Hepatic stellate cell (primary cell): Measurements from ENCODE around the gene PMF1.
A peak's percentile ranks its signal among the peaks of the same experiment; 100 is the strongest.
"Not testable (repeated sequence)": the region's sequence is repeated elsewhere in the genome, so short reads cannot be mapped to it uniquely, and the experiment has no call there.

Experiments used
- DNase-seq: peaks from one replicate; pipeline ENCODE4 v3.0.0; 2011; ENCODE audit warnings: low spot score

The PMF1 gene, protein sequence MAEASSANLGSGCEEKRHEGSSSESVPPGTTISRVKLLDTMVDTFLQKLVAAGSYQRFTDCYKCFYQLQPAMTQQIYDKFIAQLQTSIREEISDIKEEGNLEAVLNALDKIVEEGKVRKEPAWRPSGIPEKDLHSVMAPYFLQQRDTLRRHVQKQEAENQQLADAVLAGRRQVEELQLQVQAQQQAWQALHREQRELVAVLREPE

DNA sequence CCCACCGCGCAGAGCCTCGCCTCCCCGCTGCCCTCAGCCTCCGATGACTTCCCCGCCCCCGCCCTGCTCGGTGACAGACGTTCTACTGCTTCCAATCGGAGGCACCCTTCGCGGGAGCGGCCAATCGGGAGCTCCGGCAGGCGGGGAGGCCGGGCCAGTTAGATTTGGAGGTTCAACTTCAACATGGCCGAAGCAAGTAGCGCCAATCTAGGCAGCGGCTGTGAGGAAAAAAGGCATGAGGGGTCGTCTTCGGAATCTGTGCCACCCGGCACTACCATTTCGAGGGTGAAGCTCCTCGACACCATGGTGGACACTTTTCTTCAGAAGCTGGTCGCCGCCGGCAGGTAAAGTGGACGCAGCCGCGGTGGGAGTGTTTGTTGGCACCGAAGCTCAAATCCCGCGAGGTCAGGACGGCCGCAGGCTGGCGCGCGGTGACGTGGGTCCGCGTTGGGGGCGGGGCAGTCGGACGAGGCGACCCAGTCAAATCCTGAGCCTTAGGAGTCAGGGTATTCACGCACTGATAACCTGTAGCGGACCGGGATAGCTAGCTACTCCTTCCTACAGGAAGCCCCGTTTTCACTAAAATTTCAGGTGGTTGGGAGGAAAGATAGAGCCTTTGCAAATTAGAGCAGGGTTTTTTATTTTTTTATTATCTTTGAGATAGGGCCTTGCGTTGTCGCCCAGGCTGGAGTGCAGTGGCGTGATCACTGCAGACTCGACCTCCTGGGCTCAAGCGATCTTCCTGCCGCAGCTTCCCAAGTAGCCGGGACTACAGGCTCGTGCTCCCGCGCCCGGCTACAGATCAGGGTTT, at the start of gene PMF1:
PMF1 (plus strand) TSS at position 175 of the 811 bp plus-strand sequence; CDS start at position 184, 9 bp downstream.
- peak; percentile 100 for DNase-seq

DNA sequence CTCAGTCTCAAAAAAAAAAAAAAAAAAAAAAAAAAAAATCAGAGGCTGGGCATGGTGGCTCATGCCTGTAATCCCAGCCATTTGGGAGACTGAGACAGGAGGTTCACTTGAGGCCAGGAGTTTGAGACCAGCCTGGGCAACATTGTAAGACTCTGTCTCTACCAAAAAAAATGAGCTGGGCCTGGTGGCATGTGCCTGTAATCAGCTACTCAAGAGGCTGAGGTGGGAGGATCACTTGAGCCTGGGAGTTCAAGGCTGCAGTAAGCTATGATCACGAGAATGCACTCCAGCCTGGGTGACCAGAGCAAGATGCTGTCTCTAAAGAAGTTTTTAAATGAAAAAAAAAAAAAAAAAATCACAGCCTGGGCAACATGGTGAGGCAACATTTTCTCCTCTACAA, 49.1 kb upstream of the PMF1 start:
- DNase-seq = no peak

DNA sequence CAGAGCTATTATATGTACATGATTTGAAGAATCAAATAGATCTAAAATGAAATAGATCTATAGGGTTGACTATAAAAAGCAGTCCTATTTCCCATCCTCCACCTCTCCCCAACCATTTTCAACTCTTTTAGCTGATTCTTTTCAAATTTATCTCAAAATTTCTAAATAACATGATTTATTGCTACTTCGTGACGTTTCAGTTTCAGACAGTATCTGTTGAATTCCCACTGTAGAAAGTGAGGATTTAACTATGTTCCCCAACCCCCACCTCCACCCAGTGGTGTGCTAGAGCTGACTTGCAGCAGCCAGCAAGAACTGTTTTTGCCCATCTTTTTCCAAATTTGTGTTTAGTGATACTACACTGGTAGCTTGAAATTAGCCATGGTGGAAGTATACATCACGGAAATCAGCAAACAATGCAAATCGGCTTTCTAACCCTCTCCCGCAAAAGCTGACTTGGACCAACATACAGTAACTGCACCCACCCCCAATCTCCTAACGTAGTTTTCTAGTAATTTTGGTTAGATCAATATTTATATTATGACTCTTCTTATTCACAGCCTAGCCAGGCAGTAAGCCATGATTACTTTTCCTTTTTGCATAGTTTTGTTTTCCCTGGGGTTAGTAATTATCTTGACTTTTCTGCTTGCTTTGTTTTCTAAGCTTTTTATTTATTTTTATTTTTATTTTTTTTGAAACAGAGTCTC, 48.5 kb upstream of the PMF1 start:
- no peak for DNase-seq

DNA sequence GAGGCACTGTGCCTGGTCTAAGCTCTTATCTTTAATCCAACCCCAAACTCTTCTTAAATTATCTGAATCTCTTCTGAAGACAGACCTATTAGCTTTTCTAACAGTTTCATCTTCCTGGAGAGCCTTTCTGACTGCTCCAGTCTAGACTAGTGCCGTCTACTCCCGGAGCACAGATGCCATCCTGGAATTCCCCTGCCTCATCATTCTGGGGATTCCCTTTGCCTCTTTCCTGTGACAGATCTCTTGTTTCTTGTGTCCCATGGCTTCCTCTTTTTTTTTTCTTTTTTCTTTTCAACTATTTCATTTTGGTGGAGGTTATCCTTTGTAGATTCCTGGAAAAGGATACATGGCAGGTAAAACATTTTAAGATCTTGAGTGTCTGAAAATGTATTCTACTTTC, 47.7 kb upstream of the PMF1 start:
- DNase-seq = no peak

DNA sequence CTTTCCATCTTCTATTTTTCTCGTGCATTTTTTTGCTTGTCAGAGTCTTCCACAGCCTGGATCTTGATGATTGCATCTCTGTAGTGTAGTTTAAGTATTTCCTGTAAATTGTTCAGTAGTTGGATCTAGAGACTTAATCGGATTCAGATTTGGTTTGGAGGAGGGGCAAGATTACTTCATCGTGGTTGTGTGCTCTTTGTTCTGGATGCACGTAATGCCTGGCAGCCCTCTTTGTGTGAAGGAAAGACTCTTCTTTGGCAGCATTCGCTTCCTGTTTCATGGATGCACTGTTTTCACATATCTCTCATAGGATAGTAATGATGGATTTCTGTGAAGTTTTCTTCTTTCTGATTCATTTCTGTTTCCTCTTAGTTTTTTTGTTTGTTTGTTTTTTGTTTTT, 45.3 kb upstream of the PMF1 start:
- no peak for DNase-seq

DNA sequence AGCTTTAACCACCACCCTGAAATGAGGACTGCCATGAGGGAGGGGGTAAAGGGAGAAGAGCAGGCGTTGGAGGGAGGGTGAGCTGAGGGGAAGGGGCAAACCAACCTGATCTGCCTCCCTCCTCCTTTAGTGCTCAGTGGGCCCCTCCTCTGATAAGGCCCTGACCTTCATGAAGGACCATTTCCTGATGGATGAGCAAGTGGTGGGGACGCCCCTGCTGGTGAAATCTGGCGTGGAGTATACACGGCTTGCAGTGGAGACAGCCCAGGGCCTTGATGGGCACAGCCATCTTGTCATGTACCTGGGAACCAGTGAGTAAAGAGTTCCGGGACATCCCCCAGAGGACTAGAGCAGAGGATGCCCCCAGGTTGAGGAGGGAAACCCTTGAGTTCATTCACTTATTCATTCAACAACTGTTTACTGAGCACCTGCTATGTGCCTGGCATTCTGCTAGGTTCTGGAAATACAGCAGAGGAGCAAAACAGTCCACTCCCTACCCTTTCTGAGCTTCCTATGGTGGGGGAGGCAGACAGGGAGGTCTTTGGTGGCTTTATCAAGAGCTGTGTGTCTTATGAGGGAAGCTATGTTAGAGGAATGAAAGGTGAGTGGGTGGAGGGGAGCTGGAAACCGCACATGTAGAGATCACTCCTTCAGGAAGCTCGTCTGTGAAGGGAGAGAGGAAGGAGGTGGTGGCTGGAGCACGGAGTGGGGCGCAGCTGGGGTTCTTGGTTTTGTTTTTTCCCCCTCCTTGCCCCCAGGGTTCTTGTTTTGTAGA, 39.9 kb upstream of the PMF1 start:
- no peak for DNase-seq

DNA sequence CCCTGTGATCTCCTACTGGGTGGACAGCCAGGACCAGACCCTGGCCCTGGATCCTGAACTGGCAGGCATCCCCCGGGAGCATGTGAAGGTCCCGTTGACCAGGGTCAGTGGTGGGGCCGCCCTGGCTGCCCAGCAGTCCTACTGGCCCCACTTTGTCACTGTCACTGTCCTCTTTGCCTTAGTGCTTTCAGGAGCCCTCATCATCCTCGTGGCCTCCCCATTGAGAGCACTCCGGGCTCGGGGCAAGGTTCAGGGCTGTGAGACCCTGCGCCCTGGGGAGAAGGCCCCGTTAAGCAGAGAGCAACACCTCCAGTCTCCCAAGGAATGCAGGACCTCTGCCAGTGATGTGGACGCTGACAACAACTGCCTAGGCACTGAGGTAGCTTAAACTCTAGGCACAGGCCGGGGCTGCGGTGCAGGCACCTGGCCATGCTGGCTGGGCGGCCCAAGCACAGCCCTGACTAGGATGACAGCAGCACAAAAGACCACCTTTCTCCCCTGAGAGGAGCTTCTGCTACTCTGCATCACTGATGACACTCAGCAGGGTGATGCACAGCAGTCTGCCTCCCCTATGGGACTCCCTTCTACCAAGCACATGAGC, 36.1 kb upstream of the PMF1 start:
- DNase-seq = no peak

DNA sequence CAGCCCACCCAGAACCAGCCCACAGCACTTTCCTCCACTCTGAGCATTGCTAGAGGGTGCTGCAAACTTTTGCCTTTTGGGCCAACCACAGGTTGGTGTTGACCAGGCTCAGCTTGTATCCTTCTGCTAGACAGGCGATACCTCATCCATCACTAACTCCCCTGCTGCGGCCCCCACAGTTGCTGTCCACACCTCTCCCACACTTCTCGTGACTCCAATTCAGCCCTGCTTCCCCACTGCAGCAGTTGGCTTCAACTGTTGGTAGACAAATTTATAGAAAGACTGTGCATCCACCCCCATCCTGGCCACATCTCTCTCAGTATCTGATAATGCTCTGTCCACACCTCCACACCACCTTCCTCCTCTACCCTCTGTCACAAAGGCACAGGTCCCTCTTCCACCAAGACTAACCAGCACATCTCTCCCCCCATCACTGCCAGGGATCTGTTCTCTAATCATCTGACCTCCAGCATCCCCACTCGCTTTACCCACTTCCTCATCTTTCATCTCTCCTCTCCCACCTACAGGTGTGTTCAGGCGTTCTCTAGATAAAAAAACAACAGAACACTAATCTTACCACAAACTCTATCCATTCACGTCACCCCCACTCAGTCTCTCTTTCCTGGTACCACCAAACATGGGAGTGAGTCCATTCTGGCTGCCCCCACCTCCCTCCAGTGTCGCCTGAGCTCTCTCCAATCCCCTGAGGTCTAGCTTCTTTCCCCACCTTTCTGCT, 34.7 kb upstream of the PMF1 start:
- no peak for DNase-seq

DNA sequence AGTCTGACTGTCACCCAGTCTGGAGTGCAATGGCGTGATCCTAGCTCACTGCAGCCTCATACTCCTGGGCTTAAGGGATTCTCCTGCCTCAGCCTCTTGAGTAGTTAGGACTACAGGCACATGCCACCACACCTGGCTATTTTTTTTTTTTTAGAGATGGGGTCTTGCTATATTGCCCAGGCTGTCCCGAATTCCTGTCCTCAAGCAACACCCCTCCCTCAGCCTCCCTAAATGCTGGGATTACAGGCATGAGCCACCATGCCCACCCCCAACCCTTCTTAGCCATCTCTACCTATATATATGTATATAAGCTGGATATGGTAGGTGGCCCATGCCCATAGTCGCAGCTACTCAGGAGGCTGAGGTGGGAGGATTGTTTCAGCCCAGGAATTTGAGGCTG, 32.3 kb upstream of the PMF1 start:
- DNase-seq = no peak

DNA sequence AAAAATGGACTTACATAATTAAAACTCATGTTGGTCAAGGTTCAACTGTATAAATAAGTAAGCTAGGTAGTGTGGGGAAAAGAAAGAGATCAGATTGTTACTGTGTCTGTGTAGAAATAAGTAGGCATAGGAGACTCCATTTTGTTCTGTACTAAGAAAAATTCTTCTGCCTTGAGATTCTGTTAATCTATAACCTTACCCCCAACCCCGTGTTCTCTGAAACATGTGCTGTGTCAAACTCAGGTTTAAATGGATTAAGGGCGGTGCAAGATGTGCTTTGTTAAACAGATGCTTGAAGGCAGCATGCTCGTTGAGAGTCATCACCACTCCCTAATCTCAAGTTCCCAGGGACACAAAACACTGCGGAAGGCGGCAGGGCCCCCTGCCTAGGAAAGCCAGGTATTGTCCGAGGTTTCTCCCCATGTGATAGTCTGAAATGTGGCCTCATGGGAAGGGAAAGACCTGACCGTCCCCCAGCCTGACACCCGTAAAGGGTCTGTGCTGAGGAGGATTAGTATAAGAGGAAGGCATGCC, 31.3 kb upstream of the PMF1 start:
- DNase-seq = not testable (repeated sequence)

DNA sequence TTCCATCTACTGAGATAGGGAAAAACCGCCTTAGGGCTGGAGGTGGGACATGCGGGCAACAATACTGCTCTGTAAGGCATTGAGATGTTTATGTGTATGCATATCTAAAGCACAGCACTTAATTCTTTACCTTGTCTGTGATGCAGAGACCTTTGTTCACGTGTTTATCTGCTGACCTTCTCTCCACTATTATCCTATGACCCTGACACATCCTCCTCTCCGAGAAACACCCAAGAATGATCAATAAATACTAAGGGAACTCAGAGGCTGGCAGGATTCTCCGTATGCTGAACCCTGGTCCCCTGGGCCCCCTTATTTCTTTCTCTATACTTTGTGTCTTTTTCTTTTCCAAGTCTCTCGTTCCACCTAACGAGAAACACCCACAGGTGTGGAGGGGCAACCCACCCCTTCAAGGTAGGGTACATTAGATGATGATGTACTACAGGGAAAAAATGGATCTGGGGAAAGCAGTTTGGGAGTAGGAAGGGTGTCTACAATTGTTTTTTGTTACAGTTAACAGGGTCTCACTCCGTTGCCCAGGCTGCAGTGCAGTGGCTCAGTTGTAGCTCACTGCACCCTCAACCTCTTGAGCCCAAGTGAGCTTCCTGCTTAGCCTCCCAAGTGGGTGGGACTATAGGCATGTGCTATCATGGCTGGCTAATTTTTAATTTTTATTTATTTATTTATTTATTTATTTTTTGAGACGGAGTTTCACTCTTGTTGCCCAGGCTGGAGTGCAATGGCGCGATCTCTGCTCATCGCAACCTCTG, 30.6 kb upstream of the PMF1 start:
- DNase-seq = not testable (repeated sequence)

DNA sequence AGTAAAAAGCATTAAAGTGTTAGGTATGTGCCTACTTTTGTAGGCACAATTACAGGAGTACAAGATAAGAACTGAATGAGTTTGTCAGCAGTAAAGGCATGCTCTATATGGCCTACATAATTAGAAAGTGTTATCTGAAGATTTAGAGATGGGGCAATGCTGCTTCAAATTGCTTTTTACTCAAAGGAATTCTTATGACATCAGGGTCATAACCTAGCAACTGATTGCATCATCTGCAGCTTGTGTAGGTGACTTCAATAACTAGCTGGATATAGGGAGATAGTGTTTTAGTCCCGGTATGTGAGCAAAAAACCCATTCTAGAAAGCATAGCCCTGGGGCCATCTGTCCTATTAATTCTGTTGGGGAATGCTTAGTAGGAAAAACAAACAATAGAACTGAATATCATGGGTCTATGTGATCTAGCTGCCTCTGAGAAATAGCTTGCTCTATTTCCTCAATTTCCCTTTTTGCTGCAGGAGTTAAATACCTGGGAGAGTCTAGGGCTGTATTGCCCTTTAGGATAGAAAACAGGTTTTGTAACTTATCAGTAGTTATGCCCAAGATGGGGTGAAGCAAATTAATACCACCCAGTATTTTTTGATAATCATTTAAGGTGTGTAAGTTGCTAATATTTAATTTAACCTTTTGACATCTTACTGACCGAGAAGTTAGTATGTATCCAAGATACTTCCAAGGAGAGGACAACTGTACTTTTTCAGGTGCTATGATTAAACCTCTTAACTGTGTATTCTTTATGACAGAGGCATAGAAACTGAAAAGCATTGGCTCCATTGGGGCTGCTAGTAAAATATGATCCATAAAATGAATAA, 26.2 kb upstream of the PMF1 start:
- DNase-seq = not testable (repeated sequence)

DNA sequence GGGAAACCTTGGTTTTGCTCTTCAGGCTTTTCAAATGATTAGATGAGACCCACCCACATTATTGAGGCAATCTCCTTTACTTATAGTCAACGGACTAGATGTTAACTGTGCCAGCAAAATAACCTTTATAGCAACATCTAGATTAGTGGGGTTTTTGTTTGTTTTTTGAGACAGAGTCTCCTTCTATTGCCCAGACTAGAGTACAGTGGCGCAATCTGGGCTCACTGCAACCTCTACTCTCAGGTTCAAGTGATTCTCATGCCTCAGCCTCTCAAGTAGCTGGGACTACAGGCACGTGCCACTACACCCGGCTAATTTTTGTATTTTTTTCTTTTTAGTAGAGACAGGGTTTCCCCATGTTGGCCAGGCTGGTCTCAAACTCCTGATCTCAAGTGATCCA, 22.5 kb upstream of the PMF1 start:
- not testable (repeated sequence) for DNase-seq

DNA sequence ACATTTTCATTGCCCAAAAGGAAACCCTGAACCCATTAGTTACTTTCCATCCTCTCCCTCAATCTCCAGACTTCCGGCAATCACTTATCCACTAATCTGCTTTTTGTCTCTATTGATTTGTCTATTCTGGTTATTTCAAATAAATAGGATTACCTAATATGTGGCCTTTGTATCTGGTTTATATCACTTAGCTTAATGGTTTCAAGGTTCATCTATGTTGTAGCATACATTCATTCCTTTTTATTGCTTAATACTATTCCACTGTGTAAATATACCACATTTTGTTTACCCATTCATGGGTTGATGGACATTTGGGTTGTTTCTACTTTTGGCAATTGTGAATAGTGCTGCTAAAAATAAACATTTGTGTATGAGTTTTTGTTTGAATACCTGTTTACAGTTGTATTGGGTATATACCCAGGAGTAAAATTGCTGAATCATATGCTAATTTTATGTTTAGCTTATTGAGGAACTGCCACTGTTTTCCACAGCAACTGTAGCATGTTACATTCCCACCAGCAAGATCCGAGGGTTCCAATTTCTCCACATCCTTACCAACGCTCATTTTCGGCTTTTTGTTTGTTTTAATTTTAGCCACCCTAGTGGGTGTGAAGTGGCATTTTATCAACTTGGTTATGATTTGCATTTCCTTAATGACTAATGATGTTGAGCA, 21.4 kb upstream of the PMF1 start:
- no peak for DNase-seq

DNA sequence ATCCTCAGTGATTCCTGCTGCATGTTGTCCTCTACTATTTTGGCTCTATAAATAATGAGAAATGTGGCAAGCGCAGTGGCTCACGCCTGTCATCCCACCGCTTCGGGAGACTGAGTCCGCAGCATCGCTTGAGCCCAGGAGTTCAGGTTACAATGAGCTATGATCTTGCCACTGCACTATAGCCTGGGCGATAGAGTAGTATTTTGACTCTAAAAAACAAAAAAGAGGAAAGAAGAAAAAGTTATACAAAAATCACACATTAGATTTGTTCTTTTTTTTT, 19.7 kb upstream of the PMF1 start:
- DNase-seq = no peak

DNA sequence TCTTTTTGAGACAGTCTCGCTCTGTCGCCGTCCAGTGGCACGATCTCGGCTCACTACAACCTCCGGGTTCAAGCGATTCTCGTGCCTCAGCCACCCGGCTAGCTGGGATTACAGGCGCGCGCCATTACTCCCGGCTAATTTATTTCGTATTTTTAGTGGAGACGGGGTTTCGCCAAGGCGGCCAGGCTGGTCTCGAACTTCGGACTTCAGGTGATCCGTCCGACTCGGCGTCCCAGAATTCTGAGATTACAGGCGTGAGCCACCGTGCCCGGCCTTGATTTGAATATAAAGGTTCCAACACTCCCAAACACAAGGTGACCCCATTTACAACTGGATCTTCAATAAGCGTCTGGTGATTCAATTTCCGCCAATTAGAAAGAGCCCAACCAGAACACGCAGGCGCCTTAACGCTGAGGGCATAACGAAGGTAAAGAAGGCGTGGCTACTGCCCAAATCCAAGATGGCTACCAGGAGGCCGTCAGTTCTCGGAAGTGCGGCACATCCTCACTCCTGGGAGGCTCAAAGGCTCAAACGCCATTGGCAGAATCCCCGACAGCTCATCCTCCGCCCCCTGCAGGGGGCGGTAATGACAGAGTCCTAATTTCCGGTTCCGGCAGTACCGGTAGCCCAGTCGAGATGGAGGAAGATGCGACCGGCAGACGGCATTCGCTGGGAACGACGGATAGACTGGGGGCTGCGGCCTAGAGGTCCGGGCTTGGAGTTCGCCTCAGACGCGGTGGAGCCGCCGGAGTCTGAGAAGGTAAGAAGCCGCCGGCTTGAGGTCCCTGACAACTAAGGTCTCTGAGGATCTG, 19.1 kb upstream of the PMF1 start, which contains the start of gene SLC25A44:
SLC25A44 (plus strand) TSS at position 617 of the 812 bp plus-strand sequence. CDS start 5,744 bp downstream, outside the sequence.
- peak; percentile 98 for DNase-seq

DNA sequence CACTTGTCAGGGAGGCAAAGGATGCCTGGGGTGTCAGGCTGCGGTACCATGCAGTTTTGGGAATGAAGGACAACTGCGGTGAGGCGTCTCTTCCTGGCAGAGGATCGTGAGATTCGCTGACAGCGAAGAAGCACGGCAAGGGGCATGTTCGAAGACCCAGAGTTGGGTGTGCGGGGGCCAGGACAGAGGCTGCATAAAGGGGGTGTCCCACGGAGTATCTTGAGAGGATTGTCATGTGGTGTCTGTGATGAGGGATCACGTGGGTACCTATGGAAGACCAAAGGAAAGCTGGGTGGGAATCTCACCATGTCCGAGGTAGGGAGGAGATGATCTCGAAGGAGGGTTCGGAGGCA, 18.5 kb upstream of the PMF1 start:
- no peak for DNase-seq

DNA sequence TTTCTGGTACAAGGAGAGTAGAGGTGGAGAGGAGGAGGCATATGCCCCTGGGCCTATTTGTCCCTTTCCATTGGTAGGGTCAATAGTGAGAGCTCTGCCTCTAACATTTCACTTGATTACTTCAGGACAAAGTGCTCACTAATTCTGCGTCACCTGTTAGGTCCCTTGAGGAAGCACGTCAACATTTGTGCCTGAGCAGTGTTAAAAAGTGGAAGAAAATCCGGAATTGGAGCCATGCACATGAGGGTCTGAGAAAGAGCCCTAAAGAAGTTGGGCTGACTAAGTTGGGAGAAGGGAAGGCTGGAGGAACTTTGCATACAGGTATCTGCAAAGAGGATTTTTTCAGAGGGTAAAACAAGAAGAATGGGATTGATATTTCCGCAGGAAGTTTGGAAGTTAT, 17.0 kb upstream of the PMF1 start:
- no peak for DNase-seq
